SKM-1 (cell line): ENCODE data around the gene C15orf61.

Source experiments
- DNase-seq: peaks from one replicate; lab custom pipeline; 2025; ENCODE audit not compliant: unreplicated experiment; lab: John Stamatoyannopoulos, UW

The C15orf61 gene

DNA sequence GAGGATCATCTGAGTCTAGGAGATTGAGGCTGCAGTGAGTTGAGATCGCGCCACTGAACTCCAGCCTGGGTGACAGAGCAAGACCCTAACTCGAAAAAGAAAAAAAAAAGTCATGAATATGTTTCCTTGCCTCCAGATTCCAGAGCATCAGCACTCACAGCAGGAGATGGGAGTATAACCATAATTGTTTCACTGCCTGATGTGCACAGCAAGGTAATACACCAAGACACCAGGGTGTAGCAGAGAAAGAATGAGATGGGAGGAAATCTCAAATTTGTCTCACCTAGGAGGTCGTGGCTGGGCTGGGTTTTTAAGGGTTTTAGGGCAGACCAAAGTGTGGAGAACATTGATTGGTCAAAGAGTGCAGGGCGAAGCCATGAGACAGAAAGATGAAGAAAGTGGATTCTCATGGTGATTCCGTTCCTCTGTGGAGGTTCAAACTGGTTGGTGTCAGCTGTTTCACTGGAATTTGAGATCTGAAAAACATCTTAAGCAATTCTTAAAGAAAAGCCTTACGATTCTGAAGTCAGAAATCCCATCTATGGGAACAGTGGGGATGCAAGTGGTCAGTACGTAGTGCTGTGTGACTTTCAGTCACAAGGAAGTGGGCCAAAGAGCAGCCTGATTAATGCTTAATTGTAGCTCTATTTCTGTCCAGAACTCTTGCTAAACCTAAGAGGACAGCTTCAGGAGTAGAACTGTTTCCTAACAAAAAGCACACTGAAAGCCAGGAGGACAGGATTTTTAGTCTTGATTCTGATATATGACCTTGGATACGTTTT is 7.8 kb upstream of the C15orf61 start:
- DNase-seq, result no peak

DNA sequence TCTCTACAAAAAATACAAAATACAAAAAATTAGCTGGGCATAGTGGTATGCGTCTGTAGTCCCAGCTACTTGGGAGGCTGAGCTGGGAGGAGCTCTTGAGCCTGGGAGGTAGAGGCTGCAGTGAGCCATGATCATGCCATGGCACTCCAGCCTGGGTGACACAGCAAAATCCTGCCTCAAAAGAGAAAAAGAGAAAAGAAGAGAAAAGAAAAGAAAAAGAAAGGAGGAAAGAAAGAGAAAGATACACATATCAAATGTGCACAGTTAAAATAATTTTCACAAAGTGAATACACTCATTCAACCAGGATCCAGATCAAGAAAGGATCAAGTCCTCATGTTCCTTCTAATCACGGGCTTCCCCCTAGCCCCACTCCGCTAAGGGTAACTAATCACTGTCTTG is 5.8 kb upstream of the C15orf61 start:
- DNase-seq, result no peak

DNA sequence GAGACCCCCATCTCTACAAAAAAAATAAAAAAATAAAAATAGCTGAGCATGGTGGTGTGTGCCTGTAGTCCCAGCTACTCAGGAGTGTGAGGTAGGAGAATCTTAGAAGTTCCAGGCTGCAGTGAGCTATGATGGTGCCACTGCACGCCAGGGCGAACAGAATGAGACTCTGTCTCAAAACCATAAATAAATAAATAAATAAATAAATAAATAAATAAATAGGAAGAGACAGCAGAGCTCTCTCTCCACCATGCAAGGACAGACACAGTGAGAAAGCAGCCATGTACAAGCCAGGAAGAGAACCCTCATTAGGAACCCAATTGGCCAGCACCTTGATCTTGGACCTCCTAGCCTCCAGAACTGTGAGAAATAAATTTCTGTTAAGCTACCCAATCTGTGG is 5.4 kb upstream of the C15orf61 start:
- DNase-seq, result no peak

DNA sequence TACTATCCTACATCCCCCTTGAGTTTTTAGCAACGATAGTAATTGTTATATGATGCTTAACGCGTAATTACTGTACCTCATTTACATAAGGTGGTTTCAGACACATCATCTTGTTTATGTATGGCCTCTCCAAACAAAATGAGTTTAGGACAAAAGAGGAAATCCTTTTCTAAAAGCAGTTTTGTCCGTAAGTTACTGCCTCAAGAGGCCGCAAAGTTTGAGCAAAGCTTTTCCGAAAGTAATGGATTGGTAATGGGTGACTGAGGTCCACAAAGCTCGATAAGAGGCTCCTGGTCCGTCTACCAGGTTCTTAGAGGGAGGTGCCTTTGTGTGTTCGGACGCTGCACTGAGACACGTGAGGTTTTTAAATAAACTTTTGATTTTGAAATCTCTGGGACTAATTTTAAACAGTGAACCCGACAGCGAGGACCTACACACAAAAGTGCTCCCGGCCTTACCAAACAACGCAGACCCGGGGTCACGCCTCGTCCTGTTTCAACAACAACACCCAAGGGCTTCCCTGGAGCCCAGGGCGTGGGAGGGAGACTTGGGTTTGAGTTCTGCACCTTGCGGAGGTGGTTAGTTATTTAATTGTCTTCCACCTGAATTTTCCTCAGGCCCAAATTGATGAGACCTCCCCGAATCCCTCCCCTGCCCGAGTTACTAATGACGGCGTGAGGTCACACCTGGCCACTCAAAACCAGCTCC is 456 bp upstream of the C15orf61 start:
- no peak for DNase-seq

DNA sequence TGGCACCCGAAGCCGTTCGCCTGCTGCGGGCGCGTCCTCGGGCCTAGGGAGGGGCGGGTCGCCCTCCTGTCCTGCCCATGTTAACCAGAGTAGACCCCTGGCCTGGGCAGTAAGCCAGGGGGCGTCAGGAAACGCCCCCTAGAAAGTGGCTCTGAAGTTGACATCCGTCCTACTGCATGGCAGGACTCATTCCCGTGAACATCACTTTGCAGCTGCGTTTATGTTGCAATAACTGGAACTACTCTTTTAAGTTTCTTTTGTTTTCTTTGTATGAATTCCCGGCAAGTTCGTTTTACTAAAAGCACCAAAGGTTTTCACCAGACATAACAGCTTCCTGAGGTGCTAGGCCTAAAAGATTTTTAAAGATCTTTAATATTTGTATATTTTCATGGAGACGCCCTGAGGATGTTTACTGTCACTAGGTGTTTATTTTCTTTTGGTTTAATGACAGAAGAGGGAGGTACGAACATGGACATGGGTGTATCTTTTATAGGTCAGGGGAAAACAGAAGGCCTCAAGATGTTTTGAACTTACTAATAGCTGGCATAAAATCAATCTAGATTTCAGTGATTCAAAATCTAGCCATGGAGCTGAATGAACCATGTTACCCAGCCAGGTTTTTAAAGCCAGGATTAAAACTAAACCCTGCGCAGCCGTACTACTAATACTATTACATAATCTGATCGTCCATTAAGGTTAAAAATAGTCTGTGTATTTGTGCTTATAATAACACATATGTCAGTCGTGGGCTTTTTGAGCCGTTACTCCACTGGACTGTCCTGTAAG is 1.0 kb downstream of the C15orf61 start:
- DNase-seq, result no peak

DNA sequence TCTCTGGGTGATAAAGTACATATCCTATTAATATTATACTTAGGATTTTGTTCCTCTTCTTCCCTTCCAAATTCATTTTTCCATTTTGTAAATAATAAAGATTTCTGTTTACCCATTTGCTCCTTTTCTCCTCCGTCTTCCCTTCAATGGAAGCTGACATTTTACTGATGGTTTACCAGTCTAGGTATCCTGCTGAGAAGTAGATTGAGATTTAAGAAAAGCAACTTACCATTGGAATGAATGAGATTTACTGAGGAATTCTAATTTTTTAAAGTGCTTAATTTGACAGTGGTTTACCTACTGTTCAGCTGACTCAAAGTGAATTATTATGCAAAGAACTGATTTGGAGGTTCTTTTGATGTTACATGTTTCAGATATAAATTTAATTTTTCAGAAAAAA is 2.4 kb downstream of the C15orf61 start:
- no peak for DNase-seq

DNA sequence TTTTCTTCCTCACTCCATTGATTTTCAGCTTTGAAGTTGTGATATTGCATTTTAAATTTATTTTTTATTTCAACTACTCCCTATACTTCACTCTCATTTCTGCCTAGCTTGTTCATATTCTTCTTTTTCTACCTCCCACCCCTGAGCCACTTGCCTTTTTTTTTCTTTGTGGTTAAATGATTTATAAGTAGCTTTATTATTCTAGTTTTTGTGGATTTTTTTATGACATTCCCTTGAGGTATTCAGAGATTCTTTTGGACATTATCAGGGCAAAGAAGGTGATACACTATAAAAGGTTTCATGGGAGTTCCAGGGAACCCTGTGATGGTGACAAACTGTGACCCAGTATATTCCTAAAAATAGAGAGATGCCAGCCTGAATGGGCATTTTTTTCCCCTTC is 3.3 kb downstream of the C15orf61 start:
- no peak for DNase-seq

DNA sequence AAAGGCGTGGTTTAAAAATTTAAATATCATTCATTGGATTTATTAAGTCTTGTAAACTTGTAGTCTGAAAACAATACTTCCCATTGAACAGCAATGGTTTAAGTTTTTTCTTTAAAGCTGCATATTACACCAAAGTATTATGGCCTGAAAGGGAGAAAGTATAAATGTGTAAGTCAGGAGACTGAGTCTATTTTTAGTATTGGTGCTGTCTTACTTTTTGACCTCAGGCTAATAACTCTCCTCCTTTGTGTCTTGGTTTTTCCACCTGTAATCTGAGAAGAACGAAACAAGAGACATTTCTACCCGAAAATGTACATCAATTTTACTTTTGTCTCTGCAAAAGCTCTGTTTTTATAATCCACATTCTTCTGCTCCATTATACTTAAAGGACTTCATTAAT is 7.6 kb downstream of the C15orf61 start:
- no peak for DNase-seq

DNA sequence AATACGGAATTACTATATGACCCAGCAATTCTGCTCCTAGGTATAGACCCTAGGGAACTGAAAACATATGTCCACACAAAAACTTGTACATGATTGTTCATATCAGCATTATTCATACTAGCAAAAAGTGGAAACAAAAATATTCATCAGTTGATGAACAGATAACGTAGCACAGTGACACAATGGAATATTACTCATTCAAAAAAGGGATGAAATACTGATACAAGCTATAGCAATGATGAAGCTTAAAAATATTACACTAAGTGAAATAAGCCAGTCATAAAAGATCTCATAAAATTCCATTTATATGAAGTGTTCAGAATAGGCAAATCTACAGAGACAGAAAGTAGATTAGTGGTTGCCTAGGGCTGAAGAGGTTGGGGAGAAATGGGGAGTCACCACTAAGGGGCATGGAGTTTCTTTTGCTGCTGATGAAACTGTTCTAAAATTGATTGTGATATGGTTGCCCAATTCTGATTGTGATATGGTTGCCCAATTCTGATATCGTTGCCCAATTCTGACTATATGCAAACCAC is 10.5 kb downstream of the C15orf61 start:
- DNase-seq, result no peak

DNA sequence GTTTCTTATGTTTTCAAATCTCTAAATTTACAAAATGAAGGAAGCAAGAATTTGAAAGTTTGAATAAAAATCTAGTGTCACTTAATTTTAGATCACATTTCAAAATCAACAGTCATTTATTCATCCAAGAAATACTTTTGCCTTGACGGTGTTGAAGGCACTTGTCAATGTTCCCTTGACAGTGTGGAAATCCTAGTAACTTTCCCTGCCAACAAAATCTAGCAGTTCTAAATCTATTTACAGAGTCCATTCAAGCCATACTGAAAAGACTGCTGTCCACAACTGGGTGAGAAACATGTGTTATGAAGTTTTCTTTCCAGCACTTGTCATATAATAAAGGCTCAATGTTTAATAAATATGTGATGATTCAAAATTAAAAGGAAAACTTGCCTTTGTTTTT is 12.9 kb downstream of the C15orf61 start:
- DNase-seq, result no peak

DNA sequence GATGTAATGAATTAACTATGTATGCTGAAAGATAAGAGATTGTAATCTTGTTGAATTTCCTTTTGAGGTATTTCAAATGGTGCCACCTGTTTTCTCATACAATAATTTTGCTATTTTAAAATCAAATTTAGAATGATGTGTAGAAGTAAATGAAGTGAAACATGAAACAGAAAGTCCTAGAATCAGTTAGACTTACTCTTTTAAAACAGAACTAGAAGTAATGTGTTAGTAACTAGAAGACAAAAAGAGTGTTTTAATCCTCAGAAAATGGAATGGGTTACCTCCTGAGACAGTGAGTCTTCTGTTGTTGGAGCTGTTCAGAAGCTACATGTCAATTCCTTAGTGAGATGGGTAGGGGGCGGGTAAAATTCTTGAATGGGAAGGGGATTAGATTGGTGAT is 13.4 kb downstream of the C15orf61 start:
- no peak for DNase-seq

DNA sequence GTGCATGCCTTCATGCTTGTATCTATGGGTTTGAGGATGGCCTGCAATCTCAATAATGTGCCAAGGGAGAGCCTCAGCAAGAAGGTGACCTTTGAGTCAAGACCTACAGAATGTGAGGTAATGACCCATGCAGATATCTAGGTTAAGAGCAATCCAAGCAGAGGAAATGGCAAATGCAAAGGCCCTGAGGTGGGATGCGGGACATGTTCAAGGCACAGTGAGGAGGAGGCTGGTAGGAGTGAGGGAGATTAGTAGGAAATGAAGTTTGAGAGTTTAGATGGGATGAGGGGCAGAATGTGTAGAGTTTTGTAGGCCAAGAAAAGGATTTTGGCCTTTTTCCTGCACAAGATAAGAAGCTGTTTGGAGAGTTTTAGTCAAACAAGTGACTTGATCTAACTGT is 16.8 kb downstream of the C15orf61 start:
- no peak for DNase-seq

DNA sequence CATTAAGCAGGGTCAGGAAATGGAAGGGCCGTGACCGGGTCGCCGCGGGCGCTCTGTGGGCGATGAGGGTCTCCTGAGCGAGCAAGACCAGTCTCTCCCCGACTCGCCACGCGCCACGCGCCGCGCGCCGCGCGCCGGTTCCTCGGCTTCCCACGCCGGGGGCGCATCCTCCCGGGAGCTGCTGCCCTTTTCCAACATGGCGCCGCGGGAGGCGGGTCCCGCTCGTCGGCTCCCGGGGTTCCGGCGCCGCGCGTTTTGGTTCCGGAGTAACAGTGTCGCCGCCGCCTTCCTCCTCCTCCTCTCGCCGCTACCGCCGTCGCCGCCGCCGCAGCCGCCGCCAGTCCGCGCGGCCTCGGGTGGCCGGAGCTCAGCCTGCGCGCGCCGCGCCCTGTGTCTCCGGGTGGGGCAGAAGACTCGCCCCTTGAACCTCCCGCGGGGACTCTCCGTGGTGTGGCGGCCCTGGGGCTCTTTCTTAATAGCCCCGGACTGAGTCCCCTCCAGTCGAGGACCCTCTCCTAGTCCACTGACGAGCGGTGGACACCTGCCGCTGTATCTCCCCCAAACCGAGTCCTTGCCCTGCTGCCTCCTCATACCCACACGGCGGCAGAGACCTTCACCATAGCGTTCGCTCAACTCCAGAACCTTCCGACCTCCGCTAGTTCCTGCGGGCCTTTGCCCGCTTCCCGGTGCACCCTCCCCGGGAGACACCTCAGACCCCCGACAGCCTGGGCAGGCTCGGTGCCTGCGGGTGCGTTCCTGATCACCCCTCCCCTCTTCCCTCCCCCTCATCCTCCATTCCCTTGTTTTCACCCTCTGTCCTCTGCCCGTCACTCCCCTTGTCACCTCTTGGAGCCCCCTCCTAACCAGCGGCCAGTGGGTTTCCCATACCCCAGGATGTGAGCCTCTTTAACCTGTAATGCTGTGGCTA is 21.8 kb downstream of the C15orf61 start, which contains the start of gene MAP2K5:
TSS of gene MAP2K5 (plus strand) at position 284 of the 928 bp plus-strand sequence. CDS start at position 917, 633 bp downstream.
- peak; percentile 51 for DNase-seq

DNA sequence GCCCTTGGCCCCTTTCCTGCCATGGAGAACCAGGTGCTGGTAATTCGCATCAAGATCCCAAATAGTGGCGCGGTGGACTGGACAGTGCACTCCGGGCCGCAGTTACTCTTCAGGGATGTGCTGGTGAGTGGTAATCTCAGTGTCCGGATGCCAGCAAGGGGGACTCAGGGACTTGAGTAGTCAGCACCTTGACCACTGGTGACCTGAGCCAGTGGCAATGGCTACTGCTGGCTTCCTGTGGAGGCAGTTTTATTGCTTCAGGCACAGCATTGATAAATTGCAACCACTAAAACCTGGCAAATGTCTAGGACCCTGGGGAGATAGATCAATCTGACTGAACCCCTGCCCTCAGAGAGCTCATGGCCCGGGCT is 22.4 kb downstream of the C15orf61 start:
- DNase-seq, result no peak

DNA sequence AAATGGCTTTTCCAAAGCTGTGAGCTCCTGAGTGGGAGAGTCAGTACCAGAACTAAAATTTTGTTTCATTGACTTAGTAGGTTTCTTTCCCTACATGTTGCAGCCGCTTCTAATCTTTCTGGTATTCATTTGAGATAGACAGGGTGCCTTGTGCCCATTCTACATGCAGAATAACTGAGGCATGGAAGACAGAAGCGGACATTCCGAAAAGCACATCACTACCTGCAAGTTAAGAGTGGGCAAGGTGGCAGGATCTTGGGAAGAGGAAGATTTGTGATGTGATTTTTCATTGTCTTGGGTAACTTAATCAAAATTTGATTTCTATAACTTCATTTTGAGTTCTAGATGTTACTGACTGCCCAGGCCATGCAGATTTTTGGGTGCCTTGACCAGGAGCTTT is 23.5 kb downstream of the C15orf61 start:
- DNase-seq, result no peak

DNA sequence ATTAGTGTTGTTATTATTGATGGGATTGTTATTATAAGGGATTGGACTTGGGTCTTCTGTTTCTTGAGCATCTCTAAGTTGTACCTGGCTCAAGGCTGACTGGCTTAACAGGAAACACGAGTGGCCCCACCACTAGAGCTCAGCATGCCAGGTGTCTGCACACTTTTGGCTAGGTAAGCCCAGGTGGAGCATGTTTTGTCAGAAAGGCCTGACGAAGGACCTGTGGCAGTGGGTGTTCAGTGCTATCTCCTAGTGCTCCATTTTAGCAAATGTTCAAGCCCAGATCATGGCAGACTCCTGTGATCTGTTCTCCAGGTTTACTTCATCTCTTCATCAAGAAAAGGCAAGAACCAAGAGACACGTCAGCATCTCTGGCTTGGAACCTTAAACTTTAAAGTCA is 24.9 kb downstream of the C15orf61 start:
- DNase-seq, result no peak

DNA sequence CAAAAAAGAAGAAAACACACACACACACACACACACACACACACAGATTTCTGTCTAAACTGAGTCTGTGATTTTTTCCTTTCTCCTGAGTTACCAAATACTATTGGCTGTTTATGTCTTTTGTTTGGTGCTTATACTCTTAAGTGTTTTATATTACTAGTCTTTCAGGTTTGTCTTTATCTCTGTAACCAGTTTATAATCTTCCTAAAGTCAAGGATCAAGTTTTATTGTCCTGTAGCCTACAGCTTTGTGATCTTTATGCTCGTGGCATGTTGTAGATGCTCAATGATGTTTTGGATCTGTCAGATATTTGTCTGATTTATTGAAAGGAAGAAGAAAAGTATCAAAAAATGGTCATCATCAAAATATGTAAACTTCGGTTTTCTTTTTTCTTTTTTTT is 26.1 kb downstream of the C15orf61 start:
- DNase-seq, result no peak

DNA sequence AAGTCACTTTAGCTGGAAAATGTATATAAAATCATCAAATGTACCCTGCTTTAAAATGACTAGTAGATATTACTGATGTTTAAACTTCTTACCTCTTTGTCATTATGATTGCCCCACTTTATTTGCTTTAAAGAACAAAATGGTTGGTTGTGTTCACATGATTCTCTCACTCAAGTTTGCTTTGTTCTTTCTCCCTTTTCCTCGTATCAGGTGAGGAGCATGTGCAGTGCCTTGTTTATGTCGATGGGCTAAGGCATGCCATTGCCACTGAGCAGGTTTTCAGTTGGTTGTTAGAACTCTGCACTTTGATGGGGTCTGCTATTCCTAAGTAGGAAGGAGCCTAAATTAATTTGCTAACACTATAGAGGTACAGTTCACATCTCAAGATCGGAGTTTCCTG is 26.9 kb downstream of the C15orf61 start:
- DNase-seq, result no peak

DNA sequence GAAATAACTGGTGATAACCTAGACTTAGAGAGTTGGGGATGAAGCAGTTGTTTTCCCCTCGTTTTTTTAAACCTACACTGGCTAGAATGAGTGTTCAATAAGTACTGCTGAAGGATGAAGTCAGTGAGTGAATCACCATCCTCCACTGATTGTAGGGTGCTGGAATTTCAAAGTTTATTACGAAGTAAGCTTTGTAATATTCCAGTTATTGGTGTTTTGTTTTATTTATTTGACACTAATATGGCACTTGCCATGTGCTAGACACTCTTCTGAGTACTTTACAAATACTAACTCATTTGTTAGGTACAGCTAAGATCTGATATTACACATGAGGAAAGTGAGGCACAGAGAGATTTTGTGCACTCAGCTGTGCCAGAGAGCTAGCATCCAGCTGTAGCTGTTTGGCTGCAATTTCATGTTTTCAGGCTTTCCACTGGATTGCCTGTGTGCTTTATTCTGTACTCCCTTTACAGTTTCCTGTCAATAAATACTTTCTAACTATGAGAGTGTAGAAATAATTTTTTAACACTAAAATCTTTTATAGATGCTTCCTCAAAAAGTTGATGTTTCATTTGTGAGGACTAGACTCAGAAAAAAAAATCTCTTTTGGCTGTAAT is 27.4 kb downstream of the C15orf61 start:
- DNase-seq, result no peak
